Right lobe of liver (tissue), 6 donors: ENCODE results near the gene SUGCT. TPM values are rescaled to one million over a fixed set of nuclear protein-coding genes. Genes with fewer than 3 reads are reported as not detected.

Source experiments
- ATAC-seq, 4 donors: fragments of 200-7000 bp; cut with Tn5 transposase; one replicate each; pipeline ENCODE4 v1.9.1; 2020; ENCODE audit warnings: mild to moderate bottlenecking in 4 of 4, moderate library complexity in 4 of 4
- DNase-seq, 3 donors: peaks; one replicate each; pipeline ENCODE4 v3.0.0-alpha.2; 2020
- H3K27ac ChIP-seq, 3 donors: fragments of 200-600 bp; one replicate each; pipeline ENCODE4 v1.8.0; 2022
- H3K27me3 ChIP-seq, 2 donors: fragments of 200-600 bp; one replicate each; pipeline ENCODE4 v1.8.0; 2022
- H3K36me3 ChIP-seq, 4 donors: fragments of 200-600 bp; sonication (generic) in 1 of 4; one replicate each; pipeline versions ENCODE4 v1.5.1 to v1.8.0; 2017 to 2022; ENCODE audit warnings: control low read depth in 1 of 4
- H3K4me1 ChIP-seq, 4 donors: fragments of 200-600 bp; sonication (generic) in 1 of 4; one replicate each; pipeline versions ENCODE4 v1.5.1 to v1.8.0; 2017 to 2022; ENCODE audit warnings: control low read depth in 1 of 4
- H3K4me3 ChIP-seq, 3 donors: fragments of 200-600 bp; one replicate each; pipeline ENCODE4 v1.8.0; 2022
- H3K9me3 ChIP-seq, 4 donors: fragments of 200-600 bp; sonication (generic) in 1 of 4; one replicate each; pipeline versions ENCODE4 v1.5.1 to v1.8.0; 2017 to 2022; ENCODE audit warnings: control low read depth in 1 of 4
- POLR2A ChIP-seq: fragments of 450-650 bp; IDR thresholded peaks from one replicate; pipeline ENCODE4 v1.6.1; 2017; ENCODE audit warnings: antibody characterized with exemption, mild to moderate bottlenecking
- WGBS: methylation state at CpG from one replicate; pipeline ENCODE4 v1.1.6; 2018; ENCODE audit warnings: low coverage, low lambda C conversion rate; ENCODE audit not compliant: insufficient coverage; ENCODE audit errors: missing lambda C conversion rate; 5-methylcytosine and 5-hydroxymethylcytosine counted together
- intact Hi-C, 2 donors: fragments of 100-400 bp; cut with DNase I; formaldehyde crosslinking; loops; one replicate each; pipeline versions ENCODE4 v1.11.2 to v1.14.1; 2022
- total RNA-seq, 6 experiments: library from RNA; depleted of rRNA in 2 of 6; stranded (reverse); fragments of >200 nt in 2 of 6; fragmentation: NEBNext Ultra II Directional in 3 of 6; extraction: Animal tissue kit (Norgen Biotek cat#: 25700) in 3 of 6; gene quantifications; one replicate each; pipeline versions ENCODE4 v1.1.0 to v1.2.4, GENCODE V29; 2016 to 2023
- TF ChIP-seq, protein P1 (sequence below), 4 donors: fragments of 200-600 bp in 3 of 4; fragments of 450-650 bp in 1 of 4; IDR thresholded peaks; one replicate each; pipeline versions ENCODE4 v1.5.1 to v1.8.0; 2016 to 2022; ENCODE audit warnings: antibody characterized with exemption in 4 of 4, mild to moderate bottlenecking in 2 of 4
- donor health status: DM: no; HTN: yes; CAD: no.
- donor health status: DM: no; HTN: no; CAD: no.
- donor health status: DM: no; HTN: no; CAD: no.
- donor health status: DM: no; HTN: yes; CAD: no.
- donor health status: DM: no; HTN: yes; CAD: no.

SUGCT gene
- total RNA-seq, 6 experiments from 2014 or later = 10.1 to 21.0 (median 14.2) TPM

- Histone ChIP-seq H3K36me3 (no peaks in the 10 kb centered on the region), H3K27me3 (no peaks in the 10 kb centered on the region), H3K4me1 (no peaks in the 10 kb centered on the region), H3K27ac (no peak overlapping the region), H3K4me3 (no peak overlapping the region), H3K9me3 (no peaks in the 10 kb centered on the region)
- no peak for DNase-seq
- 79% methylated on average over 3 of the region's 3 CpGs for WGBS
- ATAC-seq = no peak
- TF ChIP-seq, protein P1, sequence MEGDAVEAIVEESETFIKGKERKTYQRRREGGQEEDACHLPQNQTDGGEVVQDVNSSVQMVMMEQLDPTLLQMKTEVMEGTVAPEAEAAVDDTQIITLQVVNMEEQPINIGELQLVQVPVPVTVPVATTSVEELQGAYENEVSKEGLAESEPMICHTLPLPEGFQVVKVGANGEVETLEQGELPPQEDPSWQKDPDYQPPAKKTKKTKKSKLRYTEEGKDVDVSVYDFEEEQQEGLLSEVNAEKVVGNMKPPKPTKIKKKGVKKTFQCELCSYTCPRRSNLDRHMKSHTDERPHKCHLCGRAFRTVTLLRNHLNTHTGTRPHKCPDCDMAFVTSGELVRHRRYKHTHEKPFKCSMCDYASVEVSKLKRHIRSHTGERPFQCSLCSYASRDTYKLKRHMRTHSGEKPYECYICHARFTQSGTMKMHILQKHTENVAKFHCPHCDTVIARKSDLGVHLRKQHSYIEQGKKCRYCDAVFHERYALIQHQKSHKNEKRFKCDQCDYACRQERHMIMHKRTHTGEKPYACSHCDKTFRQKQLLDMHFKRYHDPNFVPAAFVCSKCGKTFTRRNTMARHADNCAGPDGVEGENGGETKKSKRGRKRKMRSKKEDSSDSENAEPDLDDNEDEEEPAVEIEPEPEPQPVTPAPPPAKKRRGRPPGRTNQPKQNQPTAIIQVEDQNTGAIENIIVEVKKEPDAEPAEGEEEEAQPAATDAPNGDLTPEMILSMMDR (IDR thresholded peaks at IDR 0.05) = no peak
- TF ChIP-seq POLR2A = no peak
- intact Hi-C loops = no loop called here
Measured at GRCh38 chr7:40519009-40519408, 384.2 kb downstream of the SUGCT start.

GRCh38 chr7:40520986-40521738, 386.4 kb downstream of the SUGCT start:
- Histone ChIP-seq H3K27ac (no peak overlapping the region), H3K4me1 (no peaks in the 10 kb centered on the region), H3K9me3 (no peaks in the 10 kb centered on the region), H3K36me3 (no peaks in the 10 kb centered on the region), H3K27me3 (no peaks in the 10 kb centered on the region), H3K4me3 (no peak overlapping the region)
- intact Hi-C loops = no loop called here
- 67% methylated on average over 7 of the region's 7 CpGs for WGBS
- TF ChIP-seq POLR2A = no peak
- TF ChIP-seq, protein P1 (IDR thresholded peaks at IDR 0.05) = no peak
- DNase-seq (no peak), ATAC-seq (no peak)

DNA sequence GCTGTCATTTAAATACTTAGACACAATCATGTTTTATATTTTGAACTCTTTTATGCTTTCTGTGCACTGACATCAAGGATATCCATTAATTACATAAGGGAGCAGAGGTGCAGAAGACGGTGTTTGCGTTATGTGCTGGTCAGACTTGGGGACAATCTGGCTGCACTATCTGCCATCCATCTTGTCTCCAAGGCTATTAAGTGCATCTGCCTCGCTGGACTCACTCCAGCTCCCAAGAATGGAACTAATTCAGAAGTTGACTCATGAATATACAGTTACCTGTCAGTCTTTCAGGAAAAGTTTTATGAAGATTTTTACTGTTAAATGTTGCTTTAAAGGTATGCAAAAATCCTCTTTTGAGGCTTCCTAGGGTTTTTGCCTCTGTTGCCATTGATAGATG, 391.0 kb downstream of the SUGCT start:
- no peaks in the 10 kb centered on the region for H3K27me3 ChIP-seq
- no peaks in the 10 kb centered on the region for H3K36me3 ChIP-seq
- ATAC-seq (no peak), DNase-seq (no peak)
- H3K9me3 ChIP-seq = no peaks in the 10 kb centered on the region
- 70% methylated on average over 3 of the region's 3 CpGs for WGBS
- no peak for TF ChIP-seq POLR2A
- TF ChIP-seq, protein P1 (IDR thresholded peaks at IDR 0.05) = no peak
- H3K4me1 ChIP-seq = no peaks in the 10 kb centered on the region
- H3K4me3 ChIP-seq = no peak overlapping the region
- no peak overlapping the region for H3K27ac ChIP-seq
- intact Hi-C loops = no loop called here

GRCh38 chr7:40526951-40527715, 392.3 kb downstream of the SUGCT start:
- intact Hi-C loops = no loop called here
- Histone ChIP-seq H3K27ac (no peak overlapping the region), H3K4me3 (no peak overlapping the region), H3K9me3 (no peaks in the 10 kb centered on the region), H3K4me1 (no peaks in the 10 kb centered on the region), H3K27me3 (no peaks in the 10 kb centered on the region), H3K36me3 (no peaks in the 10 kb centered on the region)
- TF ChIP-seq POLR2A = no peak
- TF ChIP-seq, protein P1 (IDR thresholded peaks at IDR 0.05) = no peak
- ATAC-seq (no peak), DNase-seq (no peak)
- WGBS = 73% methylated on average over 1 of the region's 1 CpG
